GM19238 (cell line): ENCODE results near the gene SPIN2B.

Experiments
- DNase-seq: peaks from one replicate; pipeline ENCODE4 v3.0.0; 2011; ENCODE audit warnings: low spot score; ENCODE audit not compliant: insufficient read length

SPIN2B gene

GRCh38 chrX:57070185-57070984 is 51.0 kb downstream of the SPIN2B start:
- DNase-seq = no peak
